ENCODE measurements around the gene FJX1. TPM values are rescaled to one million over a fixed set of nuclear protein-coding genes. Genes with fewer than 3 reads are reported as not detected.
"Not testable (repeated sequence)": the region's sequence is repeated elsewhere in the genome, so short reads cannot be mapped to it uniquely, and the experiment has no call there.

Gene FJX1
- total RNA-seq, 2 donors from 2014 or later = 0.91 TPM; not detected in 1

- H3K9me3 Mint-ChIP-seq = peaks cover 0 to 3% of the 10 kb centered on the region in 2 donors
- H3K36me3 Mint-ChIP-seq = no peaks in the 10 kb centered on the region
- H3K27ac Mint-ChIP-seq = no peak overlapping the region
- DNase-seq (ENCODE audit: low spot score in 2 of 2) (no peak), ATAC-seq (no peak)
Measured at GRCh38 chr11:35647421-35648093, 29.3 kb downstream of the FJX1 start.

- ATAC-seq (peak; percentile 70 to 92), DNase-seq (ENCODE audit: low spot score in 2 of 2) (no peak)
- Mint-ChIP-seq H3K9me3 (peaks cover 0 to 4% of the 10 kb centered on the region in 2 donors), H3K27ac (no peak overlapping the region), H3K36me3 (no peaks in the 10 kb centered on the region)
Measured at GRCh38 chr11:35650006-35650405, 31.7 kb downstream of the FJX1 start.

GRCh38 chr11:35650467-35650866 lies 32.2 kb downstream of the FJX1 start:
- no peak for ATAC-seq
- DNase-seq (ENCODE audit: low spot score in 2 of 2) = no peak
- peaks cover 0 to 4% of the 10 kb centered on the region in 2 donors for H3K9me3 Mint-ChIP-seq
- no peaks in the 10 kb centered on the region for H3K36me3 Mint-ChIP-seq
- no peak overlapping the region for H3K27ac Mint-ChIP-seq

- H3K9me3 Mint-ChIP-seq = peaks cover 0 to 4% of the 10 kb centered on the region in 2 donors
- ATAC-seq (no peak), DNase-seq (ENCODE audit: low spot score in 2 of 2) (no peak)
- H3K36me3 Mint-ChIP-seq = no peaks in the 10 kb centered on the region
- no peak overlapping the region for H3K27ac Mint-ChIP-seq
Measured at GRCh38 chr11:35651263-35651662, 33.0 kb downstream of the FJX1 start.

GRCh38 chr11:35652786-35653185 lies 34.5 kb downstream of the FJX1 start:
- H3K9me3 Mint-ChIP-seq; DNase-seq (ENCODE audit: low spot score in 2 of 2); ATAC-seq; H3K36me3 Mint-ChIP-seq; H3K27ac Mint-ChIP-seq: not testable (repeated sequence)

- Mint-ChIP-seq H3K36me3 (no peaks in the 10 kb centered on the region), H3K27ac (no peak overlapping the region), H3K9me3 (peaks cover 0 to 4% of the 10 kb centered on the region in 2 donors)
- no peak for DNase-seq (ENCODE audit: low spot score in 2 of 2)
- ATAC-seq = no peak
Measured at GRCh38 chr11:35654711-35655110, 36.5 kb downstream of the FJX1 start.

- ATAC-seq (no peak), DNase-seq (ENCODE audit: low spot score in 2 of 2) (no peak)
- H3K27ac Mint-ChIP-seq = no peak overlapping the region
- peaks cover 0 to 4% of the 10 kb centered on the region in 2 donors for H3K9me3 Mint-ChIP-seq
- H3K36me3 Mint-ChIP-seq = no peaks in the 10 kb centered on the region
Measured at GRCh38 chr11:35655254-35655653, 37.0 kb downstream of the FJX1 start.

- H3K36me3 Mint-ChIP-seq = no peaks in the 10 kb centered on the region
- H3K9me3 Mint-ChIP-seq = peaks cover 0 to 4% of the 10 kb centered on the region in 2 donors
- ATAC-seq (no peak), DNase-seq (ENCODE audit: low spot score in 2 of 2) (no peak)
- no peak overlapping the region for H3K27ac Mint-ChIP-seq
Measured at GRCh38 chr11:35655856-35656255, 37.6 kb downstream of the FJX1 start.

GRCh38 chr11:35658020-35658948 lies 40.0 kb downstream of the FJX1 start:
- Mint-ChIP-seq H3K9me3 (peaks cover 3 to 8% of the 10 kb centered on the region in 2 donors), H3K36me3 (peaks cover 5 to 11% of the 10 kb centered on the region in 2 donors), H3K27ac (no peak overlapping the region)
- DNase-seq (ENCODE audit: low spot score in 2 of 2) (no peak), ATAC-seq (no peak)

GRCh38 chr11:35661534-35661933 lies 43.3 kb downstream of the FJX1 start:
- Mint-ChIP-seq H3K9me3 (peaks cover 17 to 18% of the 10 kb centered on the region in 2 donors), H3K36me3 (peaks cover 29 to 37% of the 10 kb centered on the region in 2 donors), H3K27ac (peak overlapping the region in 1 of 2 donors; percentile 94)
- DNase-seq (ENCODE audit: low spot score in 2 of 2) (no peak), ATAC-seq (no peak)

- Mint-ChIP-seq H3K9me3 (peaks cover 18 to 21% of the 10 kb centered on the region in 2 donors), H3K36me3 (peaks cover 29 to 37% of the 10 kb centered on the region in 2 donors), H3K27ac (peak overlapping the region; percentile 91 to 94)
- DNase-seq (ENCODE audit: low spot score in 2 of 2) = no peak
- peak; percentile 14 to 32 for ATAC-seq
Measured at GRCh38 chr11:35662061-35662648, 43.9 kb downstream of the FJX1 start.

- DNase-seq (ENCODE audit: low spot score in 2 of 2) (peak; percentile 77 to 79), ATAC-seq (peak; percentile 87 to 91)
- peak within 1 kb of the TSS; percentile 91 to 94 for H3K27ac Mint-ChIP-seq
- peaks cover 18 to 24% of the 10 kb centered on the region in 2 donors for H3K9me3 Mint-ChIP-seq
- peaks cover 29 to 43% of the 10 kb centered on the region in 2 donors for H3K36me3 Mint-ChIP-seq
Measured at GRCh38 chr11:35662649-35663407, 44.6 kb downstream of the FJX1 start, which contains the start of gene TRIM44. TRIM44 (plus strand) TSS chr11:35662775; CDS start chr11:35663112, 337 bp downstream.

GRCh38 chr11:35663408-35663702 lies 45.1 kb downstream of the FJX1 start:
- no peak for ATAC-seq
- H3K27ac Mint-ChIP-seq = peak overlapping the region; percentile 60 to 94
- H3K9me3 Mint-ChIP-seq = peaks cover 18 to 29% of the 10 kb centered on the region in 2 donors
- no peak for DNase-seq (ENCODE audit: low spot score in 2 of 2)
- H3K36me3 Mint-ChIP-seq = peaks cover 29 to 48% of the 10 kb centered on the region in 2 donors

GRCh38 chr11:35664977-35665441 lies 46.7 kb downstream of the FJX1 start:
- H3K9me3 Mint-ChIP-seq = peaks cover 18 to 36% of the 10 kb centered on the region in 2 donors
- DNase-seq (ENCODE audit: low spot score in 2 of 2) (no peak), ATAC-seq (no peak)
- H3K27ac Mint-ChIP-seq = no peak overlapping the region
- peaks cover 29 to 60% of the 10 kb centered on the region in 2 donors for H3K36me3 Mint-ChIP-seq

- no peak for DNase-seq (ENCODE audit: low spot score in 2 of 2)
- Mint-ChIP-seq H3K27ac (no peak overlapping the region), H3K36me3 (peaks cover 25 to 70% of the 10 kb centered on the region in 2 donors), H3K9me3 (peaks cover 16 to 43% of the 10 kb centered on the region in 2 donors)
- ATAC-seq = no peak
Measured at GRCh38 chr11:35667257-35667656, 49.0 kb downstream of the FJX1 start.

GRCh38 chr11:35668350-35668749 lies 50.1 kb downstream of the FJX1 start:
- peaks cover 9 to 39% of the 10 kb centered on the region in 2 donors for H3K9me3 Mint-ChIP-seq
- not testable (repeated sequence) for DNase-seq (ENCODE audit: low spot score in 2 of 2); H3K27ac Mint-ChIP-seq; ATAC-seq
- peaks cover 17 to 64% of the 10 kb centered on the region in 2 donors for H3K36me3 Mint-ChIP-seq
